ENCODE measurements around the gene MOB3B.
A peak's percentile ranks its signal among the peaks of the same experiment; 100 is the strongest.

The MOB3B gene

DNA sequence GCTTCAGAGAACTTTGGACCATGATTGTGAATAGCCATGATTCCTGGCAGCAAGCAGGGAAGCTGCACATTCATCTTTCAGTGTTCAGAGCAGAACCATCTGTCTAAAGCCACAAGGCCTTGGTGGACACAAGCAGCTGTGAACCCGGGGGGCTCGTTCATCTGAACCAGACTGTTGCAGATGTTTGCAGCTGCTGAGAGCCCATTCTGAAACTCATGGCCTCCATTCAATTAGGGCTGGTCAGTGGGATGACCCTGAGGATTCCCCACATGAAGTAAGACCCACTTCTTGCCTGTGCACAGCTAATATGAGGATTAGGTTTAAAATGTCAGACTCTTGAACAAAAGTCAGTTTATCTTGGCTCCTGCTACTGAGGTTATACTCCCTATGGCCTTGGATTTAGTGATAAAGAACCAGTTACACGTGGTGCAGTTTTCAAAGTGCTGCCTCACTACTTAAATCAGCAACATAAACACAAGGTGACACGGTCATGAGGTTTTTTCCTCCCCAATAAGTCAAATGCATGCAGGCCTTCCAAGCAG, 115.3 kb downstream of the MOB3B start:
- H3K4me3 ChIP-seq (ENCODE audit: low read depth, low read length): no peak overlapping the region
- in situ Hi-C loops (cut with HindIII; ENCODE audit: low sequenced_read_pairs): no loop called here
- no peak for DNase-seq (ENCODE audit: low read depth, low spot score)
- TF ChIP-seq, protein P1, sequence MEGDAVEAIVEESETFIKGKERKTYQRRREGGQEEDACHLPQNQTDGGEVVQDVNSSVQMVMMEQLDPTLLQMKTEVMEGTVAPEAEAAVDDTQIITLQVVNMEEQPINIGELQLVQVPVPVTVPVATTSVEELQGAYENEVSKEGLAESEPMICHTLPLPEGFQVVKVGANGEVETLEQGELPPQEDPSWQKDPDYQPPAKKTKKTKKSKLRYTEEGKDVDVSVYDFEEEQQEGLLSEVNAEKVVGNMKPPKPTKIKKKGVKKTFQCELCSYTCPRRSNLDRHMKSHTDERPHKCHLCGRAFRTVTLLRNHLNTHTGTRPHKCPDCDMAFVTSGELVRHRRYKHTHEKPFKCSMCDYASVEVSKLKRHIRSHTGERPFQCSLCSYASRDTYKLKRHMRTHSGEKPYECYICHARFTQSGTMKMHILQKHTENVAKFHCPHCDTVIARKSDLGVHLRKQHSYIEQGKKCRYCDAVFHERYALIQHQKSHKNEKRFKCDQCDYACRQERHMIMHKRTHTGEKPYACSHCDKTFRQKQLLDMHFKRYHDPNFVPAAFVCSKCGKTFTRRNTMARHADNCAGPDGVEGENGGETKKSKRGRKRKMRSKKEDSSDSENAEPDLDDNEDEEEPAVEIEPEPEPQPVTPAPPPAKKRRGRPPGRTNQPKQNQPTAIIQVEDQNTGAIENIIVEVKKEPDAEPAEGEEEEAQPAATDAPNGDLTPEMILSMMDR (IDR thresholded peaks at IDR 0.05; ENCODE audit: low read depth, low read length): no peak

DNA sequence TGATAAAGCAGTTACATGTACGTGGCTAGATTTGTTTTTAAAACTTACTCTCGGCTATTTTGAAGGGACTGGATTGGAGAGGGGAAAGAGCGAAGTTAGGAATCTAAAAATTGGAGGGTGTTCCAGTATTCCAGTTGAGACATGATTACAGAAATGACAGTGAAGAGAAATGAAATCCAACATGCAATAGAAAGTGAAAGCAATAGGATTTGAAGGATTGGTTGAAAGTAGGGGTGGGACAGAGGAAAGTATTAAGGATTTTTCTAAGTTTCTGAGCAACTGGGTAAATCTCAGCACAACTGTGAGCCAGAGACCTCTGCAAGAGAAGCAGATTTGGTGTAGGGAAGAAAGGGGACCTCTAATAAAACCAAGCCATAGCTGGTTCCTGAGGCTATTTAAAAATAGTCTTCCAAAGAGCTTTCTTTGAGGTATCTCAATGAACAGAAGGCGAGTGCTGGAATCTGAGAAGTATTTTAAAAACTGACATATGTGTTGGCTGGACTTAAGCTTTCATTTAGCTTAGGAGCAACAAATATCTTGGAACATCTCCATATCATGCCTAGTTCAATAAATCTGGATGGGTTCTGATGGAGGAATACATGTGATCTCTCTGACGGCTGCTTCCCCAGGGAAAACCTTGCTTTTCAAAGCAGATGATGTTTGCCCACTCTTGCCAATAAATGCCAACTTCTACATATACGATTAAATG, 115.9 kb downstream of the MOB3B start:
- in situ Hi-C loops (cut with HindIII; ENCODE audit: low sequenced_read_pairs): no loop called here
- H3K4me3 ChIP-seq (ENCODE audit: low read depth, low read length): no peak overlapping the region
- TF ChIP-seq, protein P1 (IDR thresholded peaks at IDR 0.05; ENCODE audit: low read depth, low read length): no peak
- no peak for DNase-seq (ENCODE audit: low read depth, low spot score)

DNA sequence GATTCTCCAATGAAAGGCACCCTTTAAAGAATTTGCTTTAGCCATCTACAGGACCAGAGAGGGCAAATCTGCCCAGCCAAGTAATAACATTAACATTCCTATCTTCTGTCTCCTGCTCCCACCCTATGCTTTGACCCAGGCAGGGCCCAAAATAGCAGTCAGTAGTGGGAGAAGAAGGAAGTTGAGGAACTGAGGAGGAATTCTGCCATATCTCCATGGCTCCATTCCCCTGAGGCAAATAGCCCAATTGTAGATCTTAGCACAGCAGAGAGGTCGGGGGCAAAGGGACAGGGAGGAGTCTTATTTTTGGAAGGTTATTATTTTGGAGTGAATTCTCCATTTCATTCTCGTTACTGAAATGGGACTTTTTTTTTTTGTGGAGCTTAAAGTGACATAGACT, 116.7 kb downstream of the MOB3B start:
- in situ Hi-C loops (cut with HindIII; ENCODE audit: low sequenced_read_pairs): no loop called here
- H3K4me3 ChIP-seq (ENCODE audit: low read depth, low read length): no peak overlapping the region
- DNase-seq (ENCODE audit: low read depth, low spot score): no peak
- TF ChIP-seq, protein P1 (IDR thresholded peaks at IDR 0.05; ENCODE audit: low read depth, low read length): no peak

DNA sequence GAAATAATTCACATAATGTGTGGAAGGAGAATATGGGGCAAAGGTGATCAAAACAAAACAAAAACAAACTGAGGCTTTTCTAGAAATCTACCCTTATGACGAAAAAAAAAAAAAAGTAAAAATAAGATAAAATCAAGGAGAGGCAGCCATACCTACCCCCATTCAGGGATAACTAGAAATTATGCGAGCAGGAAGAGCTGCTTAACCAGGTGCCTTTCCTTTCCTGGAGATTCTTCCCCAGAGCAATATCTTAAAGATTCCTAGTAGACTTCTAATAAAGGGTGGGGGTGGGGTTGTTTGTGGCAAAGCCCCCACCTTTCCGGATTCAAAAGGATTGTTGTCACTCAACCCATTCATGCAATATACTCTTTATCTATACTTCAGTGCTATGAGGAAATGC, 117.5 kb downstream of the MOB3B start:
- no peak for DNase-seq (ENCODE audit: low read depth, low spot score)
- in situ Hi-C loops (cut with HindIII; ENCODE audit: low sequenced_read_pairs): no loop called here
- TF ChIP-seq, protein P1 (IDR thresholded peaks at IDR 0.05; ENCODE audit: low read depth, low read length): no peak
- no peak overlapping the region for H3K4me3 ChIP-seq (ENCODE audit: low read depth, low read length)

DNA sequence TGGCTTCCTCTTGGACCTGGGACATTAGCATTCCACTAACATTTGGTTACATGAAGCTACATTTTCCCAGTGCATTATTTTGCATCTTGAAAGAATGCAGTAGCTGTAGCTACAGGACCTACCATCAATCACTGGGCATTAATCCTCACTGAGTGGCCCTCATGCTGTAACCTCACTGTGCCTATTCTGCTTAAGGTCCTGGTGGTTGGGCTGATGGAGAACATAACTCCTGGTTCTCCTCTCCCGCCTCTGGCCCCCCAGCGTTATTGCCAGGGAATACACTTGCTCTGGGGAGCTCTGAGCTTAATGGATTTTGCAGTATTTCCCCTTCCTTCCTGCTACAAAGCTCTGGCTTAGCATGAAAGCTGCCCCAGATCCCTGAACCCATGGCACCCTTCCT, 121.1 kb downstream of the MOB3B start:
- in situ Hi-C loops (cut with HindIII; ENCODE audit: low sequenced_read_pairs): no loop called here
- DNase-seq (ENCODE audit: low read depth, low spot score): no peak
- TF ChIP-seq, protein P1 (IDR thresholded peaks at IDR 0.05; ENCODE audit: low read depth, low read length): no peak
- no peak overlapping the region for H3K4me3 ChIP-seq (ENCODE audit: low read depth, low read length)

DNA sequence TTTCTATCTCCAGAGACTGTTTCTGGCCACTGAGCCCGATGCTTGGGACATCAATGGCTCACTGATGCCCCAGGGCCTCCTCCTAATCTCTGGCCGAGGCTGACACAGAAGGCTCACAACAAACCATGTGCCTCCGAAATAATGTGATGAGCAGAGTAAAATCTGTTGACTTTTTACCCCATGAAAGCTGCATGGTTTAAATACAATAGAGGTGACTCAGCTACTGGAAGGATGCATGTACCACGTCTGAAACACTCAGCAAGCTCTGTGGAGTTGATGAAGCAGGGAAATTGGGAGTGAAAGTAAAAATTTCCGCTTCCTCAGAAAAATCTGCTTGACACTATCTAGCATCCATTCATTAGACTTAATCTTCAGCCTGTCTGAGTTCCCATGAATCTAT, 121.6 kb downstream of the MOB3B start:
- H3K4me3 ChIP-seq (ENCODE audit: low read depth, low read length): no peak overlapping the region
- DNase-seq (ENCODE audit: low read depth, low spot score): peak; percentile 54
- TF ChIP-seq, protein P1 (IDR thresholded peaks at IDR 0.05; ENCODE audit: low read depth, low read length): no peak
- in situ Hi-C loops (cut with HindIII; ENCODE audit: low sequenced_read_pairs): no loop called here
